HEK293 (cell line): ENCODE results near the gene RGS19.

Experiments used
- CTCF ChIA-PET: fragments of 350-600 bp; formaldehyde crosslinking; extraction: SDS; loops from one replicate; lab custom pipeline; 2021; ENCODE audit warnings: antibody characterized with exemption; lab: Yijun Ruan, JAX
- POLR2A ChIA-PET: fragments of 300-600 bp; formaldehyde crosslinking; extraction: SDS; loops from one replicate; lab custom pipeline; 2020; ENCODE audit warnings: antibody characterized with exemption, inconsistent platforms; lab: Yijun Ruan, JAX
- H3K27ac ChIP-seq: fragments of 200-500 bp; sonication (Bioruptor generic); 2 replicates; pipeline ENCODE4 v1.5.1; 2014; ENCODE audit warnings: low read depth, low read length, control low read depth, inconsistent platforms; ENCODE audit errors: extremely low read depth
- H3K36me3 ChIP-seq, 2 experiments: fragments of 200-500 bp in 1 of 2; sonication (Bioruptor generic) in 1 of 2; 1 replicate in 1 of 2; 2 replicates in 1 of 2; pipeline ENCODE4 v1.5.1; 2014 to 2017; ENCODE audit warnings: inconsistent platforms in 2 of 2, low read length in 2 of 2; ENCODE audit not compliant: control insufficient read depth in 2 of 2, insufficient read depth in 1 of 2
- H3K4me1 ChIP-seq: fragments of 200-500 bp; sonication (Bioruptor generic); 2 replicates; pipeline ENCODE4 v1.5.1; 2014; ENCODE audit warnings: mild to moderate bottlenecking, low read length, inconsistent platforms; ENCODE audit not compliant: control insufficient read depth, insufficient read depth
- H3K4me3 ChIP-seq: 2 replicates; pipeline ENCODE4 v1.5.1; 2011; ENCODE audit warnings: low read depth, mild to moderate bottlenecking, control low read depth, low read length, moderate library complexity
- H3K9me3 ChIP-seq: fragments of 200-500 bp; sonication (Bioruptor generic); 2 replicates; pipeline ENCODE4 v1.5.1; 2014; ENCODE audit warnings: low read depth, low read length, inconsistent platforms; ENCODE audit not compliant: control insufficient read depth, insufficient read depth
- EGR2 ChIP-seq: fragments of 450-650 bp; formaldehyde crosslinking; IDR thresholded peaks from 2 replicates; pipeline ENCODE4 v1.5.1; 2016; ENCODE audit warnings: low read depth, missing biosample characterization, missing genetic modification characterization
- GLIS1 ChIP-seq: fragments of 450-650 bp; formaldehyde crosslinking; IDR thresholded peaks from 2 replicates; pipeline ENCODE4 v1.5.1; 2016; ENCODE audit warnings: missing biosample characterization, missing genetic modification characterization
- GLIS2 ChIP-seq: fragments of 450-650 bp; formaldehyde crosslinking; IDR thresholded peaks from 2 replicates; pipeline ENCODE4 v1.5.1; 2016; ENCODE audit warnings: missing biosample characterization, missing genetic modification characterization
- HOXD13 ChIP-seq: sonication (generic); formaldehyde crosslinking; IDR thresholded peaks from 2 replicates; pipeline ENCODE4 v1.8.0; 2022; ENCODE audit warnings: missing genetic modification reagents, borderline replicate concordance
- IKZF3 ChIP-seq: fragments of 450-650 bp; IDR thresholded peaks from 2 replicates; pipeline ENCODE4 v1.5.0; 2018; ENCODE audit warnings: missing biosample characterization, mild to moderate bottlenecking, missing genetic modification characterization, moderate library complexity
- KLF8 ChIP-seq: fragments of 450-650 bp; formaldehyde crosslinking; IDR thresholded peaks from 2 replicates; pipeline ENCODE4 v1.5.1; 2016; ENCODE audit warnings: missing biosample characterization, missing genetic modification characterization
- OSR2 ChIP-seq: fragments of 450-650 bp; formaldehyde crosslinking; IDR thresholded peaks from 2 replicates; pipeline ENCODE4 v1.5.1; 2016; ENCODE audit warnings: missing biosample characterization, missing genetic modification characterization
- SP2 ChIP-seq: fragments of 450-650 bp; formaldehyde crosslinking; IDR thresholded peaks from 2 replicates; pipeline ENCODE4 v1.5.1; 2016; ENCODE audit warnings: missing biosample characterization, missing genetic modification characterization
- SP7 ChIP-seq: fragments of 450-650 bp; formaldehyde crosslinking; IDR thresholded peaks from 2 replicates; pipeline ENCODE4 v1.5.1; 2016; ENCODE audit warnings: missing biosample characterization, missing genetic modification characterization
- WT1 ChIP-seq: fragments of 450-650 bp; formaldehyde crosslinking; IDR thresholded peaks from 2 replicates; pipeline ENCODE4 v1.5.1; 2016; ENCODE audit warnings: missing biosample characterization, missing genetic modification characterization
- ZBTB8A ChIP-seq: fragments of 450-650 bp; formaldehyde crosslinking; IDR thresholded peaks from 2 replicates; pipeline ENCODE4 v1.5.1; 2016; ENCODE audit warnings: missing biosample characterization, missing genetic modification characterization
- ZFHX2 ChIP-seq: fragments of 450-650 bp; formaldehyde crosslinking; conservative IDR thresholded peaks from 2 replicates; pipeline ENCODE4 v1.5.1; 2016; ENCODE audit warnings: missing biosample characterization, missing genetic modification characterization
- ZNF121 ChIP-seq: fragments of 450-650 bp; formaldehyde crosslinking; IDR thresholded peaks from 2 replicates; pipeline ENCODE4 v1.5.1; 2016; ENCODE audit warnings: missing biosample characterization, missing genetic modification characterization
- ZNF335 ChIP-seq: fragments of 450-650 bp; formaldehyde crosslinking; conservative IDR thresholded peaks from 2 replicates; pipeline ENCODE4 v1.5.1; 2016; ENCODE audit warnings: missing biosample characterization, missing genetic modification characterization
- ZNF354C ChIP-seq: fragments of 450-650 bp; formaldehyde crosslinking; IDR thresholded peaks from 2 replicates; pipeline ENCODE4 v1.5.1; 2016; ENCODE audit warnings: missing biosample characterization, missing genetic modification characterization, low read depth, borderline replicate concordance
- ZNF37A ChIP-seq: fragments of 450-650 bp; IDR thresholded peaks from 2 replicates; pipeline ENCODE4 v1.5.1; 2018; ENCODE audit warnings: missing biosample characterization, missing genetic modification characterization
- ZNF423 ChIP-seq: fragments of 450-650 bp; formaldehyde crosslinking; IDR thresholded peaks from 2 replicates; pipeline ENCODE4 v1.5.1; 2016; ENCODE audit warnings: missing biosample characterization, missing genetic modification characterization
- ZSCAN30 ChIP-seq: fragments of 450-650 bp; IDR thresholded peaks from 2 replicates; pipeline ENCODE4 v1.5.1; 2018; ENCODE audit warnings: missing biosample characterization, mild to moderate bottlenecking, missing genetic modification characterization, moderate library complexity
- TF ChIP-seq, protein P1 (sequence below): fragments of 450-650 bp; formaldehyde crosslinking; conservative IDR thresholded peaks from 2 replicates; pipeline ENCODE4 v1.5.1; 2016; ENCODE audit warnings: low read depth, missing biosample characterization, missing genetic modification characterization
- TF ChIP-seq, protein P2 (sequence below): fragments of 450-650 bp; formaldehyde crosslinking; IDR thresholded peaks from 2 replicates; pipeline ENCODE4 v1.5.1; 2016; ENCODE audit warnings: missing biosample characterization, missing genetic modification characterization

The RGS19 gene

GRCh38 chr20:64056639-64056888, 22.8 kb downstream of the RGS19 start (continued):
- TF ChIP-seq ZNF335 (tag by site-specific recombination): no peak

DNA sequence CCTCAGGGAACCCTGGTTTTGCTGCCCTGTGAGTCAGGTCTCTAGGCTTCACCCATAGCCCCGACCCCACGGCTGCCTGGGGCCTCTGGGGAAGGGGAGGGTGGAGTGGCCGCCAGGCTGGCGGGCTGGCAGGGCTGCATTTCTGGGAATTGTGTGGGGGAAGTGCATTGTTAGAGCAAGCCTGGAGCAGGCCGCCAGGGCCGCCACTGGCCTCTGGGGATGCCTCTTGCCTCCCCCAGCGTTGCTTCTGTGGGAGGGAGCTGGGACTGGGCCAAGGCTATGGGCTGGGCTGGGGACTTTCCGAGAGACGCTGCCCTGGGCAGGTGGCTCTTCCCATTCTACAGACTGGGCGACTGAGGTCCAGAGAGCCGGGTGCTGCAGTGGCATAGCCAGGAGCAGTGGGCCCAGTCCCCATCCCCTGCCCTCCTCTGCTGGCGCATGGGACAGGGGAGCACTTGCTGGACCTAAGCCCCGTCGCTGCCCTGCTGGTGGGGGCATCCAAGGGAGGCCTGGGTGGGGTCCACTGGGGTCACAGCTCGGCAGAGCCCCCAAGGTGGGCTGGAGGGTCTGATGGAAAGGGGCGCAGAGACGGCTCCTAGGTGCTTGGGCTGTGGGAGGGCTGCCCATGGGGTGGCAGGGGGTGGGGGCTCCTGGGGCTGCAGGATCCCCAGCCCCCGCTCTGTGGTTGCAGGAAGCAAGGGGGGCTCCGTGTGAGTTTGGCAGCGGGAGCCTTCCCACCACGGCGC, 23.3 kb downstream of the RGS19 start:
- H3K36me3 ChIP-seq: no peaks in the 10 kb centered on the region
- CTCF ChIA-PET: interaction anchor here (0.6 to 2.8 kb wide), 4 partner anchors 16 to 280 kb away, joined by 3 to 39 read pairs (median 5); no protein-coding TSS in a partner anchor
- POLR2A ChIA-PET: no interaction called here
- peak; percentile 80 for TF ChIP-seq ZFHX2
- peak; percentile 45 for TF ChIP-seq ZBTB8A (tag by site-specific recombination)
- TF ChIP-seq WT1 (tag by site-specific recombination): peak; percentile 23; the same call in 1 of the 2 replicates
- peak; percentile 85 for TF ChIP-seq EGR2 (tag by site-specific recombination)
- TF ChIP-seq, protein P1, sequence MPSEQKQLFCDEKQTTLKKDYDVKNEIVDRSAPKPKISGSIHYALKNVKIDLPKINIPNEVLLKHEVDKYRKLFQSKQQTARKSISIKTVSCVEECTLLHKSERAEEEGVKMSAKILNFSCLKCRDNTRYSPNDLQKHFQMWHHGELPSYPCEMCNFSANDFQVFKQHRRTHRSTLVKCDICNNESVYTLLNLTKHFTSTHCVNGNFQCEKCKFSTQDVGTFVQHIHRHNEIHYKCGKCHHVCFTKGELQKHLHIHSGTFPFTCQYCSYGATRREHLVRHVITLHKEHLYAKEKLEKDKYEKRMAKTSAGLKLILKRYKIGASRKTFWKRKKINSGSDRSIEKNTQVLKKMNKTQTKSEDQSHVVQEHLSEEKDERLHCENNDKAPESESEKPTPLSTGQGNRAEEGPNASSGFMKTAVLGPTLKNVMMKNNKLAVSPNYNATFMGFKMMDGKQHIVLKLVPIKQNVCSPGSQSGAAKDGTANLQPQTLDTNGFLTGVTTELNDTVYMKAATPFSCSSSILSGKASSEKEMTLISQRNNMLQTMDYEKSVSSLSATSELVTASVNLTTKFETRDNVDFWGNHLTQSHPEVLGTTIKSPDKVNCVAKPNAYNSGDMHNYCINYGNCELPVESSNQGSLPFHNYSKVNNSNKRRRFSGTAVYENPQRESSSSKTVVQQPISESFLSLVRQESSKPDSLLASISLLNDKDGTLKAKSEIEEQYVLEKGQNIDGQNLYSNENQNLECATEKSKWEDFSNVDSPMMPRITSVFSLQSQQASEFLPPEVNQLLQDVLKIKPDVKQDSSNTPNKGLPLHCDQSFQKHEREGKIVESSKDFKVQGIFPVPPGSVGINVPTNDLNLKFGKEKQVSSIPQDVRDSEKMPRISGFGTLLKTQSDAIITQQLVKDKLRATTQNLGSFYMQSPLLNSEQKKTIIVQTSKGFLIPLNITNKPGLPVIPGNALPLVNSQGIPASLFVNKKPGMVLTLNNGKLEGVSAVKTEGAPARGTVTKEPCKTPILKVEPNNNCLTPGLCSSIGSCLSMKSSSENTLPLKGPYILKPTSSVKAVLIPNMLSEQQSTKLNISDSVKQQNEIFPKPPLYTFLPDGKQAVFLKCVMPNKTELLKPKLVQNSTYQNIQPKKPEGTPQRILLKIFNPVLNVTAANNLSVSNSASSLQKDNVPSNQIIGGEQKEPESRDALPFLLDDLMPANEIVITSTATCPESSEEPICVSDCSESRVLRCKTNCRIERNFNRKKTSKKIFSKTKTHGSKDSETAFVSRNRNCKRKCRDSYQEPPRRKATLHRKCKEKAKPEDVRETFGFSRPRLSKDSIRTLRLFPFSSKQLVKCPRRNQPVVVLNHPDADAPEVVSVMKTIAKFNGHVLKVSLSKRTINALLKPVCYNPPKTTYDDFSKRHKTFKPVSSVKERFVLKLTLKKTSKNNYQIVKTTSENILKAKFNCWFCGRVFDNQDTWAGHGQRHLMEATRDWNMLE (tag by site-specific recombination): no peak
- TF ChIP-seq, protein P2, sequence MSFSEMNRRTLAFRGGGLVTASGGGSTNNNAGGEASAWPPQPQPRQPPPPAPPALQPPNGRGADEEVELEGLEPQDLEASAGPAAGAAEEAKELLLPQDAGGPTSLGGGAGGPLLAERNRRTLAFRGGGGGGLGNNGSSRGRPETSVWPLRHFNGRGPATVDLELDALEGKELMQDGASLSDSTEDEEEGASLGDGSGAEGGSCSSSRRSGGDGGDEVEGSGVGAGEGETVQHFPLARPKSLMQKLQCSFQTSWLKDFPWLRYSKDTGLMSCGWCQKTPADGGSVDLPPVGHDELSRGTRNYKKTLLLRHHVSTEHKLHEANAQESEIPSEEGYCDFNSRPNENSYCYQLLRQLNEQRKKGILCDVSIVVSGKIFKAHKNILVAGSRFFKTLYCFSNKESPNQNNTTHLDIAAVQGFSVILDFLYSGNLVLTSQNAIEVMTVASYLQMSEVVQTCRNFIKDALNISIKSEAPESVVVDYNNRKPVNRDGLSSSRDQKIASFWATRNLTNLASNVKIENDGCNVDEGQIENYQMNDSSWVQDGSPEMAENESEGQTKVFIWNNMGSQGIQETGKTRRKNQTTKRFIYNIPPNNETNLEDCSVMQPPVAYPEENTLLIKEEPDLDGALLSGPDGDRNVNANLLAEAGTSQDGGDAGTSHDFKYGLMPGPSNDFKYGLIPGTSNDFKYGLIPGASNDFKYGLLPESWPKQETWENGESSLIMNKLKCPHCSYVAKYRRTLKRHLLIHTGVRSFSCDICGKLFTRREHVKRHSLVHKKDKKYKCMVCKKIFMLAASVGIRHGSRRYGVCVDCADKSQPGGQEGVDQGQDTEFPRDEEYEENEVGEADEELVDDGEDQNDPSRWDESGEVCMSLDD (tag by site-specific recombination): peak; percentile 26; the same call in 1 of the 2 replicates
- TF ChIP-seq ZNF37A: no peak
- TF ChIP-seq IKZF3 (tag by site-specific recombination): 0 out of 2 replicates have a peak, but pooled peaks have one; percentile 28
- TF ChIP-seq ZNF354C (tag by site-specific recombination): no peak
- peak; percentile 75 for TF ChIP-seq ZNF121
- no peak for TF ChIP-seq HOXD13 (CRISPR knock-in tag)
- TF ChIP-seq ZNF423: peak; percentile 70; the same call in 1 of the 2 replicates
- peak; percentile 24 for TF ChIP-seq GLIS2 (tag by site-specific recombination)
- 0 out of 2 replicates have a peak, but pooled peaks have one; percentile 31 for TF ChIP-seq SP7
- TF ChIP-seq KLF8: 0 out of 2 replicates have a peak, but pooled peaks have one; percentile 27
- peak; percentile 76 for TF ChIP-seq OSR2
- 0 out of 2 replicates have a peak, but pooled peaks have one; percentile 18 for TF ChIP-seq ZSCAN30 (tag by site-specific recombination)
- TF ChIP-seq SP2: 0 out of 2 replicates have a peak, but pooled peaks have one; percentile 12
- TF ChIP-seq GLIS1 (tag by site-specific recombination): peak; percentile 98
- H3K4me1 ChIP-seq: no peaks in the 10 kb centered on the region
- H3K4me3 ChIP-seq: no peak overlapping the region
- no peak overlapping the region for H3K27ac ChIP-seq
- no peaks in the 10 kb centered on the region for H3K9me3 ChIP-seq
